ENCODE results near the gene GATA6.

Gene GATA6

GRCh38 chr18:22163416-22164161, 5.8 kb upstream of the GATA6 start:
- peak; percentile 67 to 80 for DNase-seq
- Histone ChIP-seq H2BK120ac (ENCODE audit: insufficient read depth, low read length, poor library complexity) (no peak overlapping the region), H3K4me3 (ENCODE audit: low read depth, low read length) (no peak overlapping the region), H3K4me1 (ENCODE audit: control insufficient read depth in 1 of 2, insufficient read depth in 2 of 2, low read length in 2 of 2) (peaks cover 2 to 8% of the 10 kb centered on the region in 2 experiments), H2BK12ac (ENCODE audit: low read length) (no peak overlapping the region), H3K36me3 (ENCODE audit: control insufficient read depth in 1 of 2, insufficient read depth in 2 of 2, low read length in 2 of 2) (no peaks in the 10 kb centered on the region), H4K12ac (ENCODE audit: low read depth, low read length) (no peak overlapping the region), H3K27ac (ENCODE audit: low read depth, low read length) (no peak overlapping the region), H3K9ac (ENCODE audit: low read length) (no peak overlapping the region), H2BK5ac (ENCODE audit: low read depth, low read length, poor library complexity) (no peak overlapping the region), H3K27me3 (ENCODE audit: insufficient read depth, low read length) (peaks cover 58% of the 10 kb centered on the region), H3K79me2 (ENCODE audit: control insufficient read depth, insufficient read depth, low read length, poor library complexity) (no peaks in the 10 kb centered on the region), H4K91ac (ENCODE audit: low read depth, low read length) (no peak overlapping the region), H3K4me2 (ENCODE audit: low read length) (no peak overlapping the region), H2AFZ (ENCODE audit: insufficient read depth, low read length, poor library complexity) (no peak overlapping the region), H3K14ac (ENCODE audit: low read length) (no peak overlapping the region), H3K9me3 (ENCODE audit: insufficient read depth, low read depth, low read length) (no peaks in the 10 kb centered on the region), H3K23ac (ENCODE audit: low read length) (no peak overlapping the region), H3K18ac (ENCODE audit: low read length) (no peak overlapping the region), H2AK5ac (ENCODE audit: low read length) (no peak overlapping the region), H4K8ac (ENCODE audit: low read depth, low read length) (no peak overlapping the region), H3K79me1 (ENCODE audit: low read length) (no peaks in the 10 kb centered on the region), H3K4ac (ENCODE audit: low read depth, low read length) (no peak overlapping the region)
- WGBS (ENCODE audit: extremely low coverage, insufficient coverage, insufficient read length) = no CpG with 5 or more reads among the region's 8 CpGs

- Histone ChIP-seq H2BK12ac (ENCODE audit: low read length) (no peak overlapping the region), H3K4ac (ENCODE audit: low read depth, low read length) (no peak overlapping the region), H4K8ac (ENCODE audit: low read depth, low read length) (no peak overlapping the region), H3K79me1 (ENCODE audit: low read length) (peaks cover 2% of the 10 kb centered on the region), H2BK120ac (ENCODE audit: insufficient read depth, low read length, poor library complexity) (no peak overlapping the region), H4K91ac (ENCODE audit: low read depth, low read length) (no peak overlapping the region), H3K14ac (ENCODE audit: low read length) (no peak overlapping the region), H3K36me3 (ENCODE audit: control insufficient read depth in 1 of 2, insufficient read depth in 2 of 2, low read length in 2 of 2) (no peaks in the 10 kb centered on the region), H3K18ac (ENCODE audit: low read length) (no peak overlapping the region), H3K27ac (ENCODE audit: low read depth, low read length) (no peak overlapping the region), H3K4me3 (ENCODE audit: low read depth, low read length) (no peak overlapping the region), H3K4me2 (ENCODE audit: low read length) (peak overlapping the region; percentile 54), H3K4me1 (ENCODE audit: control insufficient read depth in 1 of 2, insufficient read depth in 2 of 2, low read length in 2 of 2) (peaks cover 5 to 15% of the 10 kb centered on the region in 2 experiments), H3K79me2 (ENCODE audit: control insufficient read depth, insufficient read depth, low read length, poor library complexity) (no peaks in the 10 kb centered on the region), H2BK5ac (ENCODE audit: low read depth, low read length, poor library complexity) (no peak overlapping the region), H3K9ac (ENCODE audit: low read length) (no peak overlapping the region), H4K12ac (ENCODE audit: low read depth, low read length) (no peak overlapping the region), H3K27me3 (ENCODE audit: insufficient read depth, low read length) (peaks cover 63% of the 10 kb centered on the region), H2AFZ (ENCODE audit: insufficient read depth, low read length, poor library complexity) (no peak overlapping the region), H3K9me3 (ENCODE audit: insufficient read depth, low read depth, low read length) (no peaks in the 10 kb centered on the region), H2AK5ac (ENCODE audit: low read length) (no peak overlapping the region), H3K23ac (ENCODE audit: low read length) (no peak overlapping the region)
- DNase-seq = no peak
- no CpG with 5 or more reads among the region's 16 CpGs for WGBS (ENCODE audit: extremely low coverage, insufficient coverage, insufficient read length)
Observed at GRCh38 chr18:22164337-22165048, 4.9 kb upstream of the GATA6 start.

- Histone ChIP-seq H3K9ac (ENCODE audit: low read length) (no peak overlapping the region), H2BK12ac (ENCODE audit: low read length) (no peak overlapping the region), H3K79me2 (ENCODE audit: control insufficient read depth, insufficient read depth, low read length, poor library complexity) (no peaks in the 10 kb centered on the region), H3K14ac (ENCODE audit: low read length) (no peak overlapping the region), H2BK5ac (ENCODE audit: low read depth, low read length, poor library complexity) (no peak overlapping the region), H3K23ac (ENCODE audit: low read length) (no peak overlapping the region), H2BK120ac (ENCODE audit: insufficient read depth, low read length, poor library complexity) (no peak overlapping the region), H2AFZ (ENCODE audit: insufficient read depth, low read length, poor library complexity) (no peak overlapping the region), H3K9me3 (ENCODE audit: insufficient read depth, low read depth, low read length) (no peaks in the 10 kb centered on the region), H4K12ac (ENCODE audit: low read depth, low read length) (no peak overlapping the region), H2AK5ac (ENCODE audit: low read length) (no peak overlapping the region), H4K91ac (ENCODE audit: low read depth, low read length) (no peak overlapping the region), H3K4me2 (ENCODE audit: low read length) (peak overlapping the region; percentile 54), H3K4ac (ENCODE audit: low read depth, low read length) (no peak overlapping the region), H3K4me1 (ENCODE audit: control insufficient read depth in 1 of 2, insufficient read depth in 2 of 2, low read length in 2 of 2) (peaks cover 11 to 19% of the 10 kb centered on the region in 2 experiments), H3K36me3 (ENCODE audit: control insufficient read depth in 1 of 2, insufficient read depth in 2 of 2, low read length in 2 of 2) (no peaks in the 10 kb centered on the region), H3K18ac (ENCODE audit: low read length) (no peak overlapping the region), H3K27me3 (ENCODE audit: insufficient read depth, low read length) (peaks cover 66% of the 10 kb centered on the region), H3K4me3 (ENCODE audit: low read depth, low read length) (no peak overlapping the region), H4K8ac (ENCODE audit: low read depth, low read length) (no peak overlapping the region), H3K27ac (ENCODE audit: low read depth, low read length) (no peak overlapping the region), H3K79me1 (ENCODE audit: low read length) (peaks cover 2% of the 10 kb centered on the region)
- no peak for DNase-seq
- no CpG with 5 or more reads among the region's 50 CpGs for WGBS (ENCODE audit: extremely low coverage, insufficient coverage, insufficient read length)
Observed at GRCh38 chr18:22165049-22165602, 4.3 kb upstream of the GATA6 start.

GRCh38 chr18:22165603-22166068, 3.8 kb upstream of the GATA6 start:
- Histone ChIP-seq H3K14ac (ENCODE audit: low read length) (no peak overlapping the region), H3K18ac (ENCODE audit: low read length) (no peak overlapping the region), H4K8ac (ENCODE audit: low read depth, low read length) (no peak overlapping the region), H3K27me3 (ENCODE audit: insufficient read depth, low read length) (peaks cover 71% of the 10 kb centered on the region), H2AK5ac (ENCODE audit: low read length) (no peak overlapping the region), H3K36me3 (ENCODE audit: control insufficient read depth in 1 of 2, insufficient read depth in 2 of 2, low read length in 2 of 2) (no peaks in the 10 kb centered on the region), H3K79me2 (ENCODE audit: control insufficient read depth, insufficient read depth, low read length, poor library complexity) (no peaks in the 10 kb centered on the region), H2BK12ac (ENCODE audit: low read length) (no peak overlapping the region), H3K4me3 (ENCODE audit: low read depth, low read length) (no peak overlapping the region), H4K12ac (ENCODE audit: low read depth, low read length) (no peak overlapping the region), H3K23ac (ENCODE audit: low read length) (no peak overlapping the region), H2BK120ac (ENCODE audit: insufficient read depth, low read length, poor library complexity) (no peak overlapping the region), H2BK5ac (ENCODE audit: low read depth, low read length, poor library complexity) (no peak overlapping the region), H3K4me1 (ENCODE audit: control insufficient read depth in 1 of 2, insufficient read depth in 2 of 2, low read length in 2 of 2) (peaks cover 13 to 23% of the 10 kb centered on the region in 2 experiments), H2AFZ (ENCODE audit: insufficient read depth, low read length, poor library complexity) (no peak overlapping the region), H3K27ac (ENCODE audit: low read depth, low read length) (no peak overlapping the region), H3K9me3 (ENCODE audit: insufficient read depth, low read depth, low read length) (no peaks in the 10 kb centered on the region), H3K4me2 (ENCODE audit: low read length) (peak overlapping the region; percentile 54), H3K4ac (ENCODE audit: low read depth, low read length) (no peak overlapping the region), H3K79me1 (ENCODE audit: low read length) (peaks cover 2% of the 10 kb centered on the region), H3K9ac (ENCODE audit: low read length) (no peak overlapping the region), H4K91ac (ENCODE audit: low read depth, low read length) (no peak overlapping the region)
- no CpG with 5 or more reads among the region's 57 CpGs for WGBS (ENCODE audit: extremely low coverage, insufficient coverage, insufficient read length)
- no peak for DNase-seq
